Activated naive CD8-positive, alpha-beta T cell treated with anti-CD3 and anti-CD28 coated beads, Interleukin-2, amount 50 U/mL, for 24 hours (primary cell): Measurements from ENCODE around the gene RGS16.

Experiments used
- ATAC-seq: fragments of 150-1000 bp; cut with Tn5 transposase; one replicate; pipeline ENCODE4 v1.10.0; 2021
- DNase-seq: peaks from one replicate; pipeline ENCODE4 v3.0.0; 2021
- H3K27ac Mint-ChIP-seq: one replicate; pipeline ENCODE4 v1.8.0; 2021; ENCODE audit warnings: mild to moderate bottlenecking, mixed read lengths
- H3K27me3 Mint-ChIP-seq: one replicate; pipeline ENCODE4 v1.8.0; 2021; ENCODE audit warnings: mixed read lengths
- H3K36me3 Mint-ChIP-seq: one replicate; pipeline ENCODE4 v1.8.0; 2021; ENCODE audit warnings: low read depth, mixed read lengths
- H3K4me1 Mint-ChIP-seq: one replicate; pipeline ENCODE4 v1.8.0; 2021; ENCODE audit warnings: mixed read lengths
- H3K4me3 Mint-ChIP-seq: one replicate; pipeline ENCODE4 v1.8.0; 2021; ENCODE audit warnings: mild to moderate bottlenecking, moderate library complexity, mixed read lengths
- H3K9me3 Mint-ChIP-seq: one replicate; pipeline ENCODE4 v1.8.0; 2021; ENCODE audit warnings: mixed read lengths

Gene RGS16

GRCh38 chr1:182588500-182589396 lies 15.4 kb downstream of the RGS16 start, which contains the start of gene RNASEL:
Gene RNASEL (minus strand): TSS chr1:182589256. CDS start chr1:182586806, 2,450 bp downstream.
- H3K27me3 Mint-ChIP-seq, result no peaks in the 10 kb centered on the region
- H3K4me3 Mint-ChIP-seq, result peak within 1 kb of the TSS; percentile 93
- no peaks in the 10 kb centered on the region for H3K9me3 Mint-ChIP-seq
- peak within 1 kb of the TSS; percentile 97 for H3K27ac Mint-ChIP-seq
- peak; percentile 89 for ATAC-seq
- peaks cover 10% of the 10 kb centered on the region for H3K36me3 Mint-ChIP-seq
- H3K4me1 Mint-ChIP-seq, result peaks cover 44% of the 10 kb centered on the region
- DNase-seq, result peak; percentile 63

- DNase-seq (no peak), ATAC-seq (no peak)
- peaks cover 51% of the 10 kb centered on the region for H3K4me1 Mint-ChIP-seq
- H3K27me3 Mint-ChIP-seq, result no peaks in the 10 kb centered on the region
- H3K9me3 Mint-ChIP-seq, result no peaks in the 10 kb centered on the region
- peaks cover 10% of the 10 kb centered on the region for H3K36me3 Mint-ChIP-seq
- H3K27ac Mint-ChIP-seq, result peak overlapping the region; percentile 97
- H3K4me3 Mint-ChIP-seq, result peak overlapping the region; percentile 93
These were observed 16.3 kb downstream of the RGS16 start for GRCh38 chr1:182587666-182588499.

- no peak for ATAC-seq
These were observed 17.1 kb downstream of the RGS16 start for GRCh38 chr1:182587093-182587492.

GRCh38 chr1:182586380-182586779 lies 17.8 kb downstream of the RGS16 start:
- H3K4me3 Mint-ChIP-seq, result no peak overlapping the region

More at GRCh38 chr1:182587093-182587492, 17.1 kb downstream of the RGS16 start:
- Mint-ChIP-seq H3K4me1 (peaks cover 52% of the 10 kb centered on the region), H3K27me3 (no peaks in the 10 kb centered on the region), H3K36me3 (peaks cover 11% of the 10 kb centered on the region), H3K27ac (no peak overlapping the region), H3K9me3 (no peaks in the 10 kb centered on the region), H3K4me3 (no peak overlapping the region)
- DNase-seq, result no peak

GRCh38 chr1:182584746-182585145 lies 19.4 kb downstream of the RGS16 start:
- ATAC-seq, result no peak
- DNase-seq, result no peak
- Mint-ChIP-seq H3K27me3 (no peaks in the 10 kb centered on the region), H3K9me3 (no peaks in the 10 kb centered on the region), H3K36me3 (peaks cover 28% of the 10 kb centered on the region), H3K4me1 (peaks cover 53% of the 10 kb centered on the region), H3K4me3 (no peak overlapping the region), H3K27ac (no peak overlapping the region)

More at GRCh38 chr1:182586380-182586779, 17.8 kb downstream of the RGS16 start:
- no peaks in the 10 kb centered on the region for H3K9me3 Mint-ChIP-seq
- H3K27me3 Mint-ChIP-seq, result no peaks in the 10 kb centered on the region
- ATAC-seq (no peak), DNase-seq (no peak)
- H3K27ac Mint-ChIP-seq, result no peak overlapping the region
- peaks cover 14% of the 10 kb centered on the region for H3K36me3 Mint-ChIP-seq
- H3K4me1 Mint-ChIP-seq, result peaks cover 52% of the 10 kb centered on the region

GRCh38 chr1:182580736-182581135 lies 23.5 kb downstream of the RGS16 start:
- no peak overlapping the region for H3K27ac Mint-ChIP-seq
- no peak overlapping the region for H3K4me3 Mint-ChIP-seq
- no peak for ATAC-seq
- no peak for DNase-seq
- H3K36me3 Mint-ChIP-seq, result peaks cover 43% of the 10 kb centered on the region
- H3K9me3 Mint-ChIP-seq, result no peaks in the 10 kb centered on the region
- H3K4me1 Mint-ChIP-seq, result peaks cover 31% of the 10 kb centered on the region
- no peaks in the 10 kb centered on the region for H3K27me3 Mint-ChIP-seq

GRCh38 chr1:182575540-182576149 lies 28.5 kb downstream of the RGS16 start:
- no peak overlapping the region for H3K4me3 Mint-ChIP-seq
- ATAC-seq (no peak), DNase-seq (no peak)
- no peaks in the 10 kb centered on the region for H3K9me3 Mint-ChIP-seq
- no peaks in the 10 kb centered on the region for H3K27me3 Mint-ChIP-seq
- H3K4me1 Mint-ChIP-seq, result peaks cover 1% of the 10 kb centered on the region
- H3K36me3 Mint-ChIP-seq, result peaks cover 40% of the 10 kb centered on the region
- no peak overlapping the region for H3K27ac Mint-ChIP-seq

GRCh38 chr1:182574156-182574555 lies 30.0 kb downstream of the RGS16 start:
- no peaks in the 10 kb centered on the region for H3K9me3 Mint-ChIP-seq
- no peaks in the 10 kb centered on the region for H3K4me1 Mint-ChIP-seq
- H3K4me3 Mint-ChIP-seq, result no peak overlapping the region
- H3K27ac Mint-ChIP-seq, result no peak overlapping the region
- no peaks in the 10 kb centered on the region for H3K27me3 Mint-ChIP-seq
- DNase-seq, result no peak
- H3K36me3 Mint-ChIP-seq, result peaks cover 27% of the 10 kb centered on the region
- ATAC-seq, result no peak

GRCh38 chr1:182570611-182570970 lies 33.6 kb downstream of the RGS16 start:
- Mint-ChIP-seq H3K4me1 (no peaks in the 10 kb centered on the region), H3K27ac (no peak overlapping the region), H3K4me3 (no peak overlapping the region), H3K9me3 (no peaks in the 10 kb centered on the region), H3K27me3 (no peaks in the 10 kb centered on the region), H3K36me3 (peaks cover 10% of the 10 kb centered on the region)
- DNase-seq, result no peak
- no peak for ATAC-seq

GRCh38 chr1:182569939-182570610 lies 34.1 kb downstream of the RGS16 start:
- Mint-ChIP-seq H3K36me3 (peaks cover 6% of the 10 kb centered on the region), H3K9me3 (no peaks in the 10 kb centered on the region), H3K4me1 (no peaks in the 10 kb centered on the region), H3K27me3 (no peaks in the 10 kb centered on the region), H3K27ac (no peak overlapping the region), H3K4me3 (no peak overlapping the region)
- ATAC-seq (no peak), DNase-seq (no peak)

GRCh38 chr1:182568647-182569284 lies 35.4 kb downstream of the RGS16 start:
- H3K36me3 Mint-ChIP-seq, result peaks cover 6% of the 10 kb centered on the region
- no peak for DNase-seq
- ATAC-seq, result no peak
- H3K27ac Mint-ChIP-seq, result no peak overlapping the region
- no peaks in the 10 kb centered on the region for H3K9me3 Mint-ChIP-seq
- H3K27me3 Mint-ChIP-seq, result no peaks in the 10 kb centered on the region
- H3K4me1 Mint-ChIP-seq, result no peaks in the 10 kb centered on the region
- H3K4me3 Mint-ChIP-seq, result no peak overlapping the region

GRCh38 chr1:182567629-182568028 lies 36.6 kb downstream of the RGS16 start:
- Mint-ChIP-seq H3K27ac (no peak overlapping the region), H3K27me3 (no peaks in the 10 kb centered on the region), H3K4me1 (no peaks in the 10 kb centered on the region), H3K4me3 (no peak overlapping the region), H3K9me3 (no peaks in the 10 kb centered on the region), H3K36me3 (no peaks in the 10 kb centered on the region)
- DNase-seq, result no peak
- ATAC-seq, result no peak

- Mint-ChIP-seq H3K36me3 (no peaks in the 10 kb centered on the region), H3K27ac (no peak overlapping the region), H3K4me1 (no peaks in the 10 kb centered on the region), H3K9me3 (no peaks in the 10 kb centered on the region), H3K4me3 (no peak overlapping the region), H3K27me3 (no peaks in the 10 kb centered on the region)
- no peak for DNase-seq
- no peak for ATAC-seq
These were observed 38.7 kb downstream of the RGS16 start for GRCh38 chr1:182565537-182565936.
